OCI-LY1 (cell line): ENCODE results near the gene IRF2.
A peak's percentile ranks its signal among the peaks of the same experiment; 100 is the strongest.

ENCODE experiments used
- H2AFZ ChIP-seq: fragments of 200-600 bp; sonication (generic), shearing (Covaris generic); 2 replicates; pipeline ENCODE4 v1.6.0; 2014; ENCODE audit warnings: antibody characterized with exemption, mild to moderate bottlenecking, low read length
- H3F3A ChIP-seq: fragments of 200-600 bp; sonication (generic), shearing (Covaris generic); 2 replicates; pipeline ENCODE4 v1.6.0; 2014; ENCODE audit warnings: mild to moderate bottlenecking, antibody characterized with exemption, low read length, moderate library complexity; ENCODE audit not compliant: insufficient read depth
- H3K27ac ChIP-seq: fragments of 200-600 bp; sonication (generic); 2 replicates; pipeline ENCODE4 v1.5.1; 2014; ENCODE audit warnings: low read length, mixed run types, mild to moderate bottlenecking, low read depth; ENCODE audit not compliant: poor library complexity, severe bottlenecking
- H3K27me3 ChIP-seq: fragments of 200-600 bp; sonication (generic); 2 replicates; pipeline ENCODE4 v1.6.0; 2014; ENCODE audit warnings: antibody characterized with exemption, mild to moderate bottlenecking, low read length, moderate library complexity; ENCODE audit not compliant: insufficient read depth
- H3K36me3 ChIP-seq: fragments of 200-600 bp; sonication (generic); 2 replicates; pipeline ENCODE4 v1.6.1; 2014; ENCODE audit warnings: mild to moderate bottlenecking, antibody characterized with exemption, low read length, moderate library complexity, mixed read lengths; ENCODE audit not compliant: insufficient read depth
- H3K4me1 ChIP-seq: fragments of 200-600 bp; sonication (generic); 2 replicates; pipeline ENCODE4 v1.5.1; 2014; ENCODE audit warnings: mild to moderate bottlenecking, low read length, moderate library complexity; ENCODE audit not compliant: insufficient read depth, severe bottlenecking
- H3K4me2 ChIP-seq: fragments of 200-600 bp; sonication (generic), shearing (Covaris generic); 2 replicates; pipeline ENCODE4 v1.6.1; 2014; ENCODE audit warnings: low read length
- H3K4me3 ChIP-seq: fragments of 200-600 bp; sonication (generic); 2 replicates; pipeline ENCODE4 v1.5.1; 2014; ENCODE audit warnings: low read length, low read depth, mild to moderate bottlenecking, mixed read lengths; ENCODE audit not compliant: poor library complexity, severe bottlenecking
- H3K79me2 ChIP-seq: fragments of 200-600 bp; shearing (Covaris generic); 2 replicates; pipeline ENCODE4 v1.6.1; 2016; ENCODE audit warnings: mixed run types, low read length, mixed read lengths; ENCODE audit not compliant: insufficient read depth
- H3K9ac ChIP-seq: fragments of 200-600 bp; sonication (generic), shearing (Covaris generic); 2 replicates; pipeline ENCODE4 v1.6.1; 2014; ENCODE audit warnings: mild to moderate bottlenecking, low read length, mixed read lengths
- H3K9me2 ChIP-seq: fragments of 200-600 bp; sonication (generic), shearing (Covaris generic); 2 replicates; pipeline ENCODE4 v1.6.1; 2014; ENCODE audit warnings: low read depth, mild to moderate bottlenecking, low read length, mixed read lengths
- H3K9me3 ChIP-seq: fragments of 200-600 bp; shearing (Covaris generic); 2 replicates; pipeline ENCODE4 v1.6.1; 2014; ENCODE audit warnings: low read length, mixed read lengths
- H4K20me1 ChIP-seq: fragments of 200-600 bp; sonication (generic), shearing (Covaris generic); 2 replicates; pipeline ENCODE4 v1.6.0; 2016; ENCODE audit warnings: mild to moderate bottlenecking, low read length; ENCODE audit not compliant: insufficient read depth
- CTCF ChIP-seq: fragments of 200-600 bp; sonication (generic), shearing (Covaris generic); IDR thresholded peaks from 2 replicates; pipeline ENCODE4 v1.5.1; 2017; ENCODE audit warnings: mild to moderate bottlenecking, antibody characterized with exemption, low read length, moderate library complexity, mixed read lengths
- EZH2 ChIP-seq: fragments of 200-600 bp; sonication (generic), shearing (Covaris generic); IDR thresholded peaks from 2 replicates; pipeline ENCODE4 v1.8.0; 2017; ENCODE audit warnings: borderline replicate concordance, mixed run types, mild to moderate bottlenecking, antibody characterized with exemption, low read length, moderate library complexity, mixed read lengths

The IRF2 gene

GRCh38 chr4:184441461-184442313 is 32.7 kb downstream of the IRF2 start:
- no peak overlapping the region for H3K4me3 ChIP-seq
- TF ChIP-seq CTCF, result no peak
- TF ChIP-seq EZH2, result no peak
- no peaks in the 10 kb centered on the region for H3K27me3 ChIP-seq
- no peak overlapping the region; the same call in 1 of the 2 replicates for H3K9ac ChIP-seq
- no peaks in the 10 kb centered on the region for H3K9me2 ChIP-seq
- no peak overlapping the region for H2AFZ ChIP-seq
- no peaks in the 10 kb centered on the region; the same call in 1 of the 2 replicates for H3F3A ChIP-seq
- H3K4me1 ChIP-seq, result peaks cover 74% of the 10 kb centered on the region
- H4K20me1 ChIP-seq, result no peaks in the 10 kb centered on the region
- H3K27ac ChIP-seq, result peak overlapping the region; percentile 26
- H3K9me3 ChIP-seq, result no peaks in the 10 kb centered on the region
- peaks cover 4% of the 10 kb centered on the region; the same call in 1 of the 2 replicates for H3K36me3 ChIP-seq
- peaks cover 29% of the 10 kb centered on the region for H3K79me2 ChIP-seq
- peak overlapping the region; percentile 32; the same call in 1 of the 2 replicates for H3K4me2 ChIP-seq

DNA sequence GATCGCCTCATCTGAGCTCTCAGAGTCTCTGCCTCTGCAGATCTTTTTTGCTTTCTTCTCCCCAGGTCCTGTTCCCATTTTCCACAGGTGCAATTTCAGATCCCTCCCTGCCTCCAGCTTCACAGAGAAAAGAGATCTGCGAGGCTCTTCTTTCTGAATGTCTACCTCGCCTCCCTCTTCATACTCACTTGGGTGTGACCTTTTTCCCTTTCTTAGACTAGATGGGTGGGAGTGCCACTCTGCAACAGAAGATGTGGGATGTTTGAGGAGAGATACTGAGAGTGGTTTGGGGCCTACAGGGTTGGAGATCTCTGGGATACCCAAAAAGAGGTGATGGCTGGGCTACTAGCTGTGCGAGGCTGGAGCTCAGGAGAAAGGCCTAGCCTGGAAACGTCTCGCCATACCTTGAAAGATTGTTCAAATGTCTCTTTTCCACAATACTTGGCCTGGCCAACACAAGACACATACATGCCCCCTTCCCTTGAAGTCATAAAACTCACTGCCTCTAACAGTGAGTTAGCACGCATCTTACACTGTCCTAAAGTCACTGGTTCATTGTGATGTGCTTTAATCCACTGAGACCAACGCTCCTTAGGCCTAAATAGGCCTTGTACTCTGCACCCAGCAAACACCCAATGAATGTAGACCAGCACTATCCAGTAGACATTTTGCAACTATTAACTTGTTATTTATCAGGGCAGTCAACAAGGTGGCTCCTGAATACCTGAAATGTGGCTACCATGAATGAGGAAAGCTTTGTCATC is 33.6 kb downstream of the IRF2 start:
- H3K27ac ChIP-seq, result peak overlapping the region; percentile 26
- no peaks in the 10 kb centered on the region; the same call in 1 of the 2 replicates for H3F3A ChIP-seq
- peaks cover 65% of the 10 kb centered on the region for H3K4me1 ChIP-seq
- H3K36me3 ChIP-seq, result peaks cover 4% of the 10 kb centered on the region; the same call in 1 of the 2 replicates
- H3K9me2 ChIP-seq, result no peaks in the 10 kb centered on the region
- no peaks in the 10 kb centered on the region for H4K20me1 ChIP-seq
- H3K79me2 ChIP-seq, result peaks cover 35% of the 10 kb centered on the region
- no peaks in the 10 kb centered on the region for H3K9me3 ChIP-seq
- no peak overlapping the region for H3K9ac ChIP-seq
- H2AFZ ChIP-seq, result no peak overlapping the region
- TF ChIP-seq EZH2 (no peak), CTCF (no peak)
- H3K27me3 ChIP-seq, result no peaks in the 10 kb centered on the region
- no peak overlapping the region for H3K4me3 ChIP-seq
- H3K4me2 ChIP-seq, result no peak overlapping the region

DNA sequence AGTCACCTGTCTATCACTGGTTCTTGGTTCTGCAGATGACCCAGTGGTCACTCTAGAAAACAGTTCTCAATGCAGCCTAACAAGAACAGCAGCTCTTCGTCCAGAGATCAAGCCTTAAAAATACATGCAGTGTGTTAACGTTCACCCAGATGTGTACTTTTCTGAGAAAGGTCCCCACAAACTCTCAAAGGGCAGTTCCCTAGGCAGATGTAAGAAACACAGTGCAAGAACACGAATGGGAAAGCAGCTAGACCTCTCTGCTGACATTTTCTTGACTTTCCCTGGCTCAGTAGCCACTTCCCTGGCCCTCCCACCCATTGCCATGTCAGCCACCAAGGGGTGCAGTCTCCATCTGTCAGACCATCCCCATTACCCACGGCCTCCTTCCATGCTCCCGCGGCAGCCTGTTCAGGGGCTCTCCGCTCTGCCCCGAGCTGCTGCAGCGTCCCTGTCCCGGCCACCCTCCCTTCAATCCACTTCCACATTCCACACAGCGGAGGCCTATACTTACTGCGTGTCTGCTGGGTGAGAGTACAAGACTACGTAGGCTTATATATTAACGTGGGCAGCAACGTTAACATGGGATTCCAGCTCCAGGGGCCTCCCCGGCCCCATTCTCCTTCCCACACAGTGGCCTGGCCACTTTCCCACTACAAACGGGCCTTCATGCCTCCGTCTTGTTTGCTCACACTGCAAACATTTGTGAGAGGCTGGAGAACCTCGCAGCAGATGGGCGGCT is 34.3 kb downstream of the IRF2 start:
- Histone ChIP-seq H3K27ac (no peak overlapping the region), H3K4me2 (no peak overlapping the region), H3K4me3 (no peak overlapping the region), H3K79me2 (peaks cover 38% of the 10 kb centered on the region), H3F3A (no peaks in the 10 kb centered on the region), H3K4me1 (peaks cover 57% of the 10 kb centered on the region), H3K9ac (no peak overlapping the region), H2AFZ (no peak overlapping the region), H3K36me3 (peaks cover 4% of the 10 kb centered on the region; the same call in 1 of the 2 replicates), H4K20me1 (no peaks in the 10 kb centered on the region), H3K27me3 (no peaks in the 10 kb centered on the region), H3K9me2 (no peaks in the 10 kb centered on the region), H3K9me3 (no peaks in the 10 kb centered on the region)
- TF ChIP-seq EZH2 (no peak), CTCF (no peak)
